ENCODE data around the gene BICRA.

GRCh38 chr19:47696635-47697034, 87.7 kb downstream of the BICRA start:
- TF ChIP-seq CTCF (IDR thresholded peaks at IDR 0.05) (no peak), POLR2A (IDR thresholded peaks at IDR 0.05) (no peak)
